ENCODE data around the gene ING5.

The ING5 gene

DNA sequence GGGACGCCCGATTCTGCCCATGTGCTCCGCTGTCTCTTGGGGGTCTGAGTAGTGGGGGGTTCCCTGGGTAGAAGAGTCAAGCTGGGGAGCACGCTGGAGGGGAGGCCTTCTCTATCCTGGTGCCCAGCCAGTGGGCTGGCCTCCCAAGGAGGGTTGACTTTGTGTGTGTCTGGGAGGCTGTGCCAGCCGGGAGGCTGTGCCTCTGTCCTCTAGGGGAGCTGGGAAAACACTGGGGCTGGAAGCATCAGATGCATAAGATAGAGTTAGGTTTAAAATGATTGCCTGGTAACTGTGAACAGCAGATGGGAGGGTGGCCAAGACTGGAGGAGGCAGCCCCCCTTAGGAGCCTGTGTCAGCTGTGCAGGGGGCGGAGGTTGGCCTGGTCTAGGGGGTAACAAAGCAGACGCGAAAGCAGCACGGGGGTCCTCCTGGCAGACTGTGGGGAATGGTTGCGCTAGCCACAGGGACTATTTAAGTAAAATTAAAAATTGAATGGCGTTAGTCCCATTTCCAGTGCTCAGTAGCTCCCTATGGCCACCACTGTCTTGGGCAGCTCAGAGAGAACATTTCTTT lies 1.3 kb downstream of the ING5 start:
- no peak for DNase-seq (ENCODE audit: low read depth in 3 of 3, low spot score in 1 of 3)

- DNase-seq (ENCODE audit: low read depth in 3 of 3, low spot score in 1 of 3), result no peak
Measured at GRCh38 chr2:241706537-241706936, 4.7 kb downstream of the ING5 start.

- no peak for DNase-seq (ENCODE audit: low read depth in 3 of 3, low spot score in 1 of 3)
Measured at GRCh38 chr2:241708879-241709278, 7.0 kb downstream of the ING5 start.

DNA sequence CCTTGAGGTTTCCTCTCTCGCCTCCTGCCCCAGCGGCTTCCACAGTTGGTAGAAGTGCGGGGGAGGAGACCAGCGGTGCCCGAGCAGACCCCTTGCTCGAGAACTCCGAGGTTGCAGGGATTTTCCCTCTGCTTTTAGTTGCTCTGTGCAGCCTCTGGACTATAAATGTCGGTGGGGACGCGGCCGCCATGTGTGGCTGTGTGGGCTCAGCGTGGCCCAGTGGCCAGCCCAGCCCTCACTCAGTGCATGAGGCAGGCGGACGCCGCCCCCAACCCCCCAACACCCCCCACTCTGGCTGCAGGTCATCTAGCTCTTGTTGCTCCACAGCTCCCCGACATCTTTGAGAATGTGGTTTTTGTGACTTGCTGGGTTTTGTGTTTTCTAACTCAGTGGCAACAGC lies 17.3 kb downstream of the ING5 start:
- DNase-seq (ENCODE audit: low read depth in 3 of 3, low spot score in 1 of 3), result no peak

DNA sequence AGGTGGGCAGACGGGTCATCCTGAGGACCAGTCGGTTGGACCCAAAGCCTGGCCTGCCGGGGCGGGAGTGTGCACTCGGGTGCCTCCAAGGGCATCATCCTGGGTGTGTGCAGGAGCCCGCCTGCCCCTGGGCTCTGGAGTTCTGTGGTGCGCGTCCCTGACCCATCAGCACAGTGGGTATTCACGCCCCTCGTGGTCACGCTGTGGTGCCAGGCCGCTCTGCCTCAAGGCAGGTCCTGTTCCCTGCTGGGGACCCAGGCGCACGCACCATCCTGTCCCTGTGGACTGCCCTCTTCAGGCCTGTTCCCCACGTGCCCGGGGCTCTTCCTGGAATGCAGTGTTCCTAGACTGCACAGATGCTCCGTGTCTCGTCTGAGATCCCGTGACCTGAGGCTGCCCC lies 18.3 kb downstream of the ING5 start:
- DNase-seq (ENCODE audit: low read depth in 3 of 3, low spot score in 1 of 3), result no peak

DNA sequence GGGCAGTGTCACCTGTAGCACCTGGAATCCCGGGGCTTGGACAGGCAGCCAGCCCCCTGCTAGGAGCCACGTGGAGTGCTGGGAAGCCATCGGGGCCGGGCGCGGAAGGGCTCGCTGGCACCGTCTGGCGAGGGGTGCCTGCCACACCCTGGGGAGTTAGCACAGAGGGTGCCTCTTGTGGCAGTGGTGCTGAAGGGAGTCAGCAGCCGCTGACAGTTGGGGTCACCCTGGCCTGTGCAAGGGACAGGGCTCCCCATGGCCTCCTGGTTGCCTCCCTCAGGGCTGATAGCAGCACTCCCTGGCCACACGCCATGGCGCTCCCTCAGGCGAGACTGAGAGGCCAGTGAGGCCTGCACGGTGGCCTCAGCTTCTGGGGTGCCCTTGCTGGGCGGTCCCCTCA lies 18.7 kb downstream of the ING5 start:
- no peak for DNase-seq (ENCODE audit: low read depth in 3 of 3, low spot score in 1 of 3)

- DNase-seq (ENCODE audit: low read depth in 3 of 3, low spot score in 1 of 3), result no peak
Measured at GRCh38 chr2:241721852-241722251, 20.0 kb downstream of the ING5 start.

DNA sequence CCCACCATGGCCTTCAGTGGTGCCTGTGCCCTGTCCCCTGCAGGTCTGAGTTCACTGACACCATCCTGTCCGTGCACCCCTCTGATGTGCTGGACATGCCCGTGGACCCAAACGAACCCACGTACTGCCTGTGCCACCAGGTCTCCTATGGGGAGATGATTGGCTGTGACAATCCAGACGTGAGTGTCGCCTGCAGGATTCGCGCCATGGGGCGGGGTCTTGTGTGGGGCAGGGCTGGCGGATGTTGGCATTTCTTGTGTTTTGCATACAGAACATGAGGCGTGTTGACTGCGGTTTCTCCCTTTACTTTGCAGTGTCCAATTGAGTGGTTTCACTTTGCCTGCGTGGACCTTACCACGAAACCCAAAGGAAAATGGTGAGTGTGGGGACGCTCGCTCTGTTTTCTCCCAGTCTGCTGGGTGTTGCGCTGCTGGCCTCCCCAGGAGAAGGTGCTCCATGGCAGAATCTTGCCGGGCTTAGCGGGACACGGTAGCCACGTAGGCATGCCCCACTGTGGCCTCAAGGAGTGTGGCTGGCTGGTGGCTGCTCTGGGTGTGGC lies 21.1 kb downstream of the ING5 start:
- DNase-seq (ENCODE audit: low read depth in 3 of 3, low spot score in 1 of 3), result no peak

GRCh38 chr2:241724259-241724974 lies 22.6 kb downstream of the ING5 start:
- DNase-seq (ENCODE audit: low read depth in 3 of 3, low spot score in 1 of 3), result no peak

- DNase-seq (ENCODE audit: low read depth in 3 of 3, low spot score in 1 of 3), result no peak
Measured at GRCh38 chr2:241724975-241725870, 23.4 kb downstream of the ING5 start.

GRCh38 chr2:241726459-241726858 lies 24.6 kb downstream of the ING5 start:
- DNase-seq (ENCODE audit: low read depth in 3 of 3, low spot score in 1 of 3), result no peak

DNA sequence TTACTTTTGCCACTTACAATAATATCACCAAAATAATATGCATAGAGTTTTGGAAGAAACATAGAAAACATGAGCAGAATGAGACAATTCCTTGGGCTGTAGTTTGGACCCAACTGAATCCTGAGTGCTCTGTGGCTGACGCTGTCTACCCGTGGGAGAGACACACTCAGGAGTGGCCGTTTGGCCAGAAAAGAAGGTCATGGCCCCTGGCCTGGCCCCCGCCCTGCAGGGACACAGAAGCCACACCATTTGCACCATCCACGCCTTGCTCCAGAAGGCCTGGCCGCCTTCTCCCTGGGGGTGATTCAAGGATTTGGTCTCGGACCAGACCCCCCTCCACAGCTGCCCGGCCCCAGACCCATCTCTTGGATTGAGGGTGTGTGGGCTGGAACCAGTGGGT lies 26.2 kb downstream of the ING5 start:
- DNase-seq (ENCODE audit: low read depth in 3 of 3, low spot score in 1 of 3), result no peak

- DNase-seq (ENCODE audit: low read depth in 3 of 3, low spot score in 1 of 3), result no peak
Measured at GRCh38 chr2:241728627-241729026, 26.8 kb downstream of the ING5 start.

DNA sequence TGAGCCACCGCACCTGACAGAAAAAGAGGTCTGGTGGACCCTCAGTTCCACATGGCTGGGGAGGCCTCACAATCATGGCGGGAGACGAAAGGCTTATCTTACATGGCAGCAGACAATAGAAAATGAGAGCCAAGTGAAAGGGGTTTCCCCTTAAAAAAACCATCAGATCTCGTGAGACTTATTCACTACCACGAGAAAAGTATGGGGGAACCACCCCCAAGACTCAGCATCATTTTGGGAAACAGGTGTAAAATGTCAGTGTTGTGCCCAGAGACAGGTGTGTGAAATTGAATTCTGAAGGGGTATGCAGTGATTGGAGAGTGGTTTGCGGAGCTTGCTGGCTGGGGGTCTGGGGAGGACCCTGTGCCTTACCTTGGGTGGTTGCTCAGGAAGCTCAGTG lies 28.0 kb downstream of the ING5 start:
- no peak for DNase-seq (ENCODE audit: low read depth in 3 of 3, low spot score in 1 of 3)

DNA sequence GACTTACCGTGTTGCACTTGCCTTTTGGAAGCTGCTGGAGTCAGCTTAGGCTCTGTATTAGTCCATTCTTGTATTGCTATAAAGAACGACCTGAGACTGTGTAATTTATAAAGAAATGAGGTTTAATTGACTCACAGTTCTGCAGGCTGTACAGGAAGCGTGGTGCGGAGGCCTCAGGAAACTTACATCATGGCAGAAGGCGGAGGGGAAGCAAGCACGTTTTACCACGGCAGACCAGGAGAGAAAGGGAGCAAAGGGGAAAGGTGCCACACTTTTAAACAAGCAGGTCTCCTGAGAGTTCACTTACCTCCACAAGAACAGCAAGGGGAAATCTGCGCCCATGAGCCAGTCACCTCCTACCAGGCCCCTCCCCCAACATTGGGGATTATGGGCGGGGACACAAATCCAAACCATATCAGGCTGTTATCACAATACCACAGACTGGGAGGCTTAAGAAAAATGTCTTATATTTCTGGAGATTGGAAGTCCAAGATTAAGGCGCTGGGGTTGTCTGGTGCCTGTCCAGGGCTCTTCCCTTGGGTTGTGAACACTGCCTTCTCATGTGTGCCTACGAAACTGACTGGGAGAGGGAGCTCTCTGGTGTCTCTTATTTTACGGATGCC lies 28.9 kb downstream of the ING5 start:
- no peak for DNase-seq (ENCODE audit: low read depth in 3 of 3, low spot score in 1 of 3)

GRCh38 chr2:241732513-241733186 lies 30.8 kb downstream of the ING5 start:
- DNase-seq (ENCODE audit: low read depth in 3 of 3, low spot score in 1 of 3), result peak in 1 of 3 donors; percentile 51

- no peak for DNase-seq (ENCODE audit: low read depth in 3 of 3, low spot score in 1 of 3)
Measured at GRCh38 chr2:241733391-241734207, 31.8 kb downstream of the ING5 start.

DNA sequence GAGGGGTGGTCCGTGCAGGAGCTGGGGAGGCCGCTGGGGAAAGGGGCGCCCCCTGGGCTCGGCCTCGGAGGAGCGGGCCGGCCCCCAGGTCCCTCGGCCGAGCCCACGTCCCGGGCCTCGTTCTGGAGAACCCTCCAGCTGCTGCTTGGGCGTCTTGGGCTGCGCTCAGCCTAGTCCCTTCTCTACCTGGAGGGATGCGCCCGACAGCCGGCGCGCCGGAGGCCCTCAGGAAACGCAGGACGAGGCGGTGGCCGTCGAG lies 32.3 kb downstream of the ING5 start:
- no peak for DNase-seq (ENCODE audit: low read depth in 3 of 3, low spot score in 1 of 3)

- peak; percentile 85 to 95 (median 86) for DNase-seq (ENCODE audit: low read depth in 3 of 3, low spot score in 1 of 3)
Measured at GRCh38 chr2:241734467-241735208, 32.8 kb downstream of the ING5 start, which contains the start of gene D2HGDH. Gene D2HGDH (plus strand): TSS chr2:241734630. CDS start chr2:241735225, 595 bp downstream.

All from stimulated activated CD4-positive, alpha-beta T cell treated with anti-CD3 and anti-CD28 coated beads, TNF-alpha, amount 100 ng/mL, for 1 hour (primary cell).